GM23248 (cell line): ENCODE data around the gene PYGO2. TPM values are rescaled to one million over a fixed set of nuclear protein-coding genes. Genes with fewer than 3 reads are reported as not detected.

Source experiments
- DNase-seq: peaks from one replicate; pipeline ENCODE4 v3.0.0-alpha.2; 2015
- H2AFZ ChIP-seq: fragments of 200-600 bp; sonication (generic); 2 replicates; pipeline ENCODE4 v1.6.1; 2016; ENCODE audit warnings: antibody characterized with exemption
- H3F3A ChIP-seq: fragments of 200-600 bp; sonication (generic); 2 replicates; pipeline ENCODE4 v1.6.1; 2016; ENCODE audit warnings: mild to moderate bottlenecking, antibody characterized with exemption, mixed run types; ENCODE audit not compliant: insufficient read depth
- H3K27ac ChIP-seq: fragments of 200-600 bp; sonication (generic); 2 replicates; pipeline ENCODE4 v1.5.1; 2016; ENCODE audit warnings: mild to moderate bottlenecking
- H3K27me3 ChIP-seq: fragments of 200-600 bp; sonication (generic); replicated peaks from 2 replicates; pipeline ENCODE4 v1.6.1; 2016; ENCODE audit warnings: mild to moderate bottlenecking; ENCODE audit not compliant: insufficient read depth
- H3K36me3 ChIP-seq: fragments of 200-600 bp; sonication (generic); 2 replicates; pipeline ENCODE4 v1.6.1; 2016; ENCODE audit warnings: low read depth, mild to moderate bottlenecking
- H3K4me1 ChIP-seq: fragments of 200-600 bp; sonication (generic); 2 replicates; pipeline ENCODE4 v1.6.1; 2016; ENCODE audit warnings: mild to moderate bottlenecking; ENCODE audit not compliant: insufficient read depth
- H3K4me2 ChIP-seq: fragments of 200-600 bp; sonication (generic); one replicate; pipeline ENCODE4 v1.6.1; 2016; ENCODE audit warnings: mild to moderate bottlenecking; ENCODE audit not compliant: unreplicated experiment
- H3K4me3 ChIP-seq: fragments of 200-600 bp; sonication (generic); 2 replicates; pipeline ENCODE4 v1.5.1; 2016; ENCODE audit warnings: mild to moderate bottlenecking
- H3K79me2 ChIP-seq: fragments of 200-600 bp; sonication (generic); 2 replicates; pipeline ENCODE4 v1.6.1; 2016; ENCODE audit warnings: mild to moderate bottlenecking; ENCODE audit not compliant: insufficient read depth
- H3K9ac ChIP-seq: fragments of 200-600 bp; sonication (generic); 2 replicates; pipeline ENCODE4 v1.6.1; 2016; ENCODE audit warnings: mild to moderate bottlenecking
- H3K9me2 ChIP-seq: fragments of 200-600 bp; sonication (generic); 2 replicates; pipeline ENCODE4 v1.6.1; 2016; ENCODE audit warnings: mixed run types, mild to moderate bottlenecking, moderate library complexity; ENCODE audit not compliant: insufficient read depth
- H3K9me3 ChIP-seq: fragments of 200-600 bp; sonication (generic); one replicate; pipeline ENCODE4 v1.6.1; 2017; ENCODE audit warnings: low read depth
- H4K20me1 ChIP-seq: fragments of 200-600 bp; sonication (generic); 2 replicates; pipeline ENCODE4 v1.6.0; 2016; ENCODE audit not compliant: insufficient read depth
- EZH2 ChIP-seq: fragments of 200-600 bp; sonication (generic); IDR thresholded peaks from 2 replicates; pipeline ENCODE4 v1.6.1; 2018; ENCODE audit warnings: antibody characterized with exemption, mild to moderate bottlenecking; ENCODE audit not compliant: insufficient read depth, poor library complexity, severe bottlenecking
- EZH2phosphoT487 ChIP-seq: fragments of 200-600 bp; sonication (generic); IDR thresholded peaks from 2 replicates; pipeline ENCODE4 v1.6.1; 2018; ENCODE audit warnings: antibody characterized with exemption, moderate library complexity, mild to moderate bottlenecking, low read depth; ENCODE audit not compliant: insufficient read depth
- WGBS, 2 experiments: methylation state at CpG; one replicate each; pipeline ENCODE4 v1.1.6; 2015 to 2017; ENCODE audit warnings: low lambda C conversion rate in 2 of 2, low coverage in 1 of 2; ENCODE audit errors: missing lambda C conversion rate in 2 of 2; 5-methylcytosine and 5-hydroxymethylcytosine counted together
- in situ Hi-C: fragments of 300-500 bp; cut with MboI; formaldehyde crosslinking; loops from 2 replicates; pipeline ENCODE4 v1.15.0; 2020
- polyA plus RNA-seq: library from polyadenylated mRNA; unstranded; fragments of >200 nt; fragmentation: Nextera tagmentation; extraction: Ambion mirVana; gene quantifications from 2 replicates; pipeline ENCODE4 v1.2.1, GENCODE V29; 2016
- total RNA-seq: library from RNA; depleted of rRNA; stranded (reverse); fragments of >200 nt; shearing (Covaris generic); gene quantifications from 2 replicates; pipeline ENCODE4 v1.2.3, GENCODE V29; 2014

The PYGO2 gene
- total and polyA plus RNA-seq, 2 experiments from 2014 or later = 14.7 to 14.9 TPM

- peak overlapping the region; percentile 86 for H3K9ac ChIP-seq
- no peaks in the 10 kb centered on the region for H3K27me3 ChIP-seq
- no peaks in the 10 kb centered on the region for H3K36me3 ChIP-seq
- peak overlapping the region; percentile 22 for H3K4me2 ChIP-seq
- no peaks in the 10 kb centered on the region for H3K9me3 ChIP-seq
- no peaks in the 10 kb centered on the region for H3K9me2 ChIP-seq
- H3K4me1 ChIP-seq = peaks cover 20% of the 10 kb centered on the region
- in situ Hi-C loops = no loop called here
- H3F3A ChIP-seq = no peaks in the 10 kb centered on the region
- no peak overlapping the region for H2AFZ ChIP-seq
- WGBS, 2 experiments = 20 to 22% methylated on average over 8 to 13 of the region's 17 CpGs
- TF ChIP-seq EZH2phosphoT487 (no peak), EZH2 (no peak)
- DNase-seq = peak; percentile 87
- H3K79me2 ChIP-seq = peaks cover 54% of the 10 kb centered on the region
- H3K4me3 ChIP-seq = peak overlapping the region; percentile 98; the same call in 1 of the 2 replicates
- H3K27ac ChIP-seq = peak overlapping the region; percentile 53
- no peaks in the 10 kb centered on the region for H4K20me1 ChIP-seq
These were observed 43.8 kb upstream of the PYGO2 start for GRCh38 chr1:155005076-155006011.

DNA sequence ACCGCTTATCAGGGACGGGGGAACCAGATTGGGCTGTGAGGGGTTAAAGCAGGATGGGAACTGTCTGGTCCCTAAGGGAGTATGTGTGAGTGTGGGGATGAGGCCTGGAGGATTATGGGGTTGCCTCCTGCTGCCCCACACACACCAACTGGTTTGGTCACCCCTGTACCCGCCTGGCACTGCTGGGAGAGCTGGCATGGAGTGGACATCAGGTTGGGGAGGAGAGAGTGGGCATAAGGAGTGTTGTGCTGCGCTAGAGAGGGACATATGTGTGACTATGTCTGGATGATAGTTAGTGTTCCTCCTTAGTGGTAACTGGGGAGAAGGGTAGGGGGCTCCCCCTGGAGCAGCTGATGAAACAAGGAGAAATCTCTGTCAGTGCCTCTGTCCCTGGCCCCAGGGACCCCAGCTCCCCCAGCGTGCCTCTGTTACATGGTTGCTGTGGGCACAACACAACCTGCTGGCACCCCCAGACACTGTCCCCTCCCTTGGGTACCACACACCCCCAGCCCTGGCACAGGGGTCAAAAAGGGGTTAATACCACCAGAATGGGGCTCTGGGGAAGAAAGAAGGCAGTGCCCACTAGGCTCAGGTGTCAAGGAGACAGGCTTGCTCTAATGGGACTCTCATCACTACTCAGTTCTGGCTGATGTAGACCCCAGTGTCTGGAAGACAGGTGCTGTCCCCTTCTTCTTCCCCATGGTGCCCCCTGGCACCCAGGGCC lies 42.9 kb upstream of the PYGO2 start:
- TF ChIP-seq EZH2phosphoT487 (no peak), EZH2 (no peak)
- H3K27ac ChIP-seq = peak overlapping the region; percentile 53
- no peaks in the 10 kb centered on the region for H3K9me2 ChIP-seq
- peak overlapping the region; percentile 86 for H3K9ac ChIP-seq
- 32 to 35% methylated on average over 5 of the region's 5 CpGs for WGBS, 2 experiments
- H4K20me1 ChIP-seq = no peaks in the 10 kb centered on the region
- H2AFZ ChIP-seq = peak overlapping the region; percentile 71
- peak overlapping the region; percentile 94 for H3K4me2 ChIP-seq
- peak; percentile 34 for DNase-seq
- in situ Hi-C loops = no loop called here
- no peaks in the 10 kb centered on the region for H3K36me3 ChIP-seq
- no peaks in the 10 kb centered on the region for H3K27me3 ChIP-seq
- H3K79me2 ChIP-seq = peaks cover 54% of the 10 kb centered on the region
- H3K4me1 ChIP-seq = peaks cover 27% of the 10 kb centered on the region
- no peaks in the 10 kb centered on the region for H3K9me3 ChIP-seq
- peak overlapping the region; percentile 98 for H3K4me3 ChIP-seq
- H3F3A ChIP-seq = no peaks in the 10 kb centered on the region

DNA sequence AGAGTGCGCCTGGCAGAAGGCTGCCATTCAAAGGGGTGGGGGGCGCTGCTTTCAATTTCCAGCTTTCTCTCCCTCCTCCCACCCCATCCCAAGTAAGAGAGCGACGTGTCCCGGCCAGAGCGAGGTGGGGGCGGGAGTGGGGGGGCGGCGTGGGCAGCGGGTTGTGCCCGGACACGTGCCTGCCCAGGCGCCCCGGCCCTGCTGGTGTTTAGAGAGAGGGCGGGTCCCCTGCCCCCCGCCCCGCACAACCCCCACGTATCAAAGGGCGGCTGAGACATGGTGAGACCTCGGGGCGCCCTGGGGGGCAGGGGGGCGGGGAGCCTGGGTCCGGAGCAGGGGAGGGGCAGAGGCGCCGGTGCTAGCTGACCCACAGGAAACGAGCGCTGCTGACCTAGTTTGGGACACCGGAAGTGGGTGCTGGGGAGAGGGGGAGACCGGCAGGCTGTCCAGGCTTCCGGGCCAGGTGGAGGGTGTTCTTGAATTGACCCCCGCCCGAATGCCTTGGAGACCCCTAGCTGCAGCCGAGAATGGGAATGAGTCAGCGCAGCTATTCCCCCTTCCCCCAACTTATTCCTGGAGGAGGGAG lies 42.3 kb upstream of the PYGO2 start:
- in situ Hi-C loops = no loop called here
- peaks cover 54% of the 10 kb centered on the region for H3K79me2 ChIP-seq
- H3K9ac ChIP-seq = peak overlapping the region; percentile 86
- H3K4me1 ChIP-seq = peaks cover 27% of the 10 kb centered on the region
- peak; percentile 63 for DNase-seq
- peak overlapping the region; percentile 71 for H2AFZ ChIP-seq
- peak overlapping the region; percentile 53 for H3K27ac ChIP-seq
- H4K20me1 ChIP-seq = no peaks in the 10 kb centered on the region
- no peaks in the 10 kb centered on the region for H3K9me3 ChIP-seq
- H3K9me2 ChIP-seq = no peaks in the 10 kb centered on the region
- no peaks in the 10 kb centered on the region for H3K27me3 ChIP-seq
- no peak for TF ChIP-seq EZH2phosphoT487
- no peak for TF ChIP-seq EZH2
- H3K36me3 ChIP-seq = no peaks in the 10 kb centered on the region
- H3F3A ChIP-seq = no peaks in the 10 kb centered on the region
- peak overlapping the region; percentile 98 for H3K4me3 ChIP-seq
- H3K4me2 ChIP-seq = peak overlapping the region; percentile 94
- 1 to 3% methylated on average over 6 to 34 of the region's 34 CpGs for WGBS, 2 experiments

DNA sequence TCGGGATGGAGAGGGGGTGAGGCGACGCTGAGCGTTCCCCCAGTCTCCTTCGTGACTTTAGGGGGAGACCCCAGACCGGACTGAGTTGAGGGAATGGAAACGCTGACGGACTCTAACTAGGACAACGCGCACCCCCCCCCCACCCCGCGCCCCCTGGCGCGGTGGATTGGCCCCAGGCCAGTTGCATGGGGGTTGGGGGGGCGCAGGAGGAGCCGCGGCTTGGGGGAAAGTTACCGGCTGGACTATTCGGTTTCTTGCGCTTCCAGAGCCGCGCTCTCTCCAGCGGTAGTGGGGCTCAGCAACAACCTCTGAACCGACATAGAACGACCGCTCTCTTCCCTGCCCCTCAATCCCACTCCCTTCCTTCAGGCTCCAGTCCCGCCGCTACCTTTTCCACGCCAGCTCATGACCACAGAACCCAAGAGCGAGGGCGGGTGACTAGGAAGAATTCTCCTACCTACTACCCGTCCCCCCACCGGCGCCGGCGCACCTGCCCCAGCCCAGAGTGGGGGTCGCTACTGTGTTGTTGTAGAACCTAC lies 41.7 kb upstream of the PYGO2 start:
- Histone ChIP-seq H3K4me3 (peak overlapping the region; percentile 98), H3K4me2 (peak overlapping the region; percentile 94), H3K79me2 (peaks cover 54% of the 10 kb centered on the region), H3K36me3 (no peaks in the 10 kb centered on the region), H3K27ac (peak overlapping the region; percentile 53), H3K9me2 (no peaks in the 10 kb centered on the region), H4K20me1 (no peaks in the 10 kb centered on the region), H3K4me1 (peaks cover 27% of the 10 kb centered on the region), H3K9me3 (no peaks in the 10 kb centered on the region), H2AFZ (peak overlapping the region; percentile 71), H3K9ac (peak overlapping the region; percentile 86), H3F3A (no peaks in the 10 kb centered on the region), H3K27me3 (no peaks in the 10 kb centered on the region)
- in situ Hi-C loops = no loop called here
- TF ChIP-seq EZH2 (no peak), EZH2phosphoT487 (no peak)
- peak; percentile 55 for DNase-seq
- 1 to 2% methylated on average over 31 to 35 of the region's 37 CpGs for WGBS, 2 experiments
